SK-N-SH (cell line): ENCODE results near the gene LRRC17. TPM values are rescaled to one million over a fixed set of nuclear protein-coding genes. Genes with fewer than 3 reads are reported as not detected.
A peak's percentile ranks its signal among the peaks of the same experiment; 100 is the strongest.

Source experiments
- CTCF ChIA-PET: fragments of 300-600, 350-600 bp; formaldehyde crosslinking; extraction: SDS; loops from one replicate; lab custom pipeline; 2021; lab: Yijun Ruan, JAX
- POLR2A ChIA-PET: fragments of 350-600 bp; sonication (Branson Sonifier 250); formaldehyde crosslinking; extraction: SDS; loops from one replicate; lab custom pipeline; 2020; ENCODE audit warnings: antibody characterized with exemption, inconsistent platforms; lab: Yijun Ruan, JAX
- DNase-seq: peaks from one replicate; pipeline ENCODE4 v3.0.0; 2012
- H2AFZ ChIP-seq: fragments of 200-600 bp; sonication (generic); 2 replicates; pipeline ENCODE4 v1.8.1; 2016; ENCODE audit warnings: antibody characterized with exemption, mild to moderate bottlenecking, low read depth
- H3F3A ChIP-seq: fragments of 200-600 bp; sonication (generic); replicated peaks from 2 replicates; pipeline ENCODE3; 2016; ENCODE audit warnings: antibody characterized with exemption, mild to moderate bottlenecking; ENCODE audit not compliant: insufficient read depth
- H3K27ac ChIP-seq, 2 experiments: fragments of 200-500 bp in 1 of 2; fragments of 200-600 bp in 1 of 2; sonication (Bioruptor generic) in 1 of 2; sonication (generic), shearing (Covaris generic) in 1 of 2; 2 replicates each; pipeline versions ENCODE4 v1.5.1 to v1.6.1; 2014 to 2016; ENCODE audit warnings: low read depth in 2 of 2, inconsistent platforms in 1 of 2, low read length in 1 of 2, mild to moderate bottlenecking in 1 of 2, mixed read lengths in 1 of 2
- H3K27me3 ChIP-seq: fragments of 200-600 bp; sonication (generic), shearing (Covaris generic); 2 replicates; pipeline ENCODE4 v1.6.1; 2016; ENCODE audit warnings: mixed run types; ENCODE audit not compliant: insufficient read depth
- H3K36me3 ChIP-seq, 2 experiments: fragments of 200-500 bp in 1 of 2; fragments of 200-600 bp in 1 of 2; sonication (Bioruptor generic) in 1 of 2; sonication (generic) in 1 of 2; replicated peaks in 1 of 2; 2 replicates each; pipeline versions ENCODE3 to v1.5.1; 2014 to 2016; ENCODE audit warnings: low read length in 1 of 2, mild to moderate bottlenecking in 1 of 2; ENCODE audit not compliant: insufficient read depth in 2 of 2, control insufficient read depth in 1 of 2
- H3K4me1 ChIP-seq, 2 experiments: fragments of 200-500 bp in 1 of 2; fragments of 200-600 bp in 1 of 2; sonication (Bioruptor generic) in 1 of 2; sonication (generic), shearing (Covaris generic) in 1 of 2; 2 replicates each; pipeline versions ENCODE4 v1.5.1 to v1.6.1; 2014 to 2016; ENCODE audit warnings: low read depth in 1 of 2, low read length in 1 of 2, mixed run types in 1 of 2; ENCODE audit not compliant: insufficient read depth in 2 of 2, control insufficient read depth in 1 of 2
- H3K4me2 ChIP-seq: fragments of 200-600 bp; sonication (generic), shearing (Covaris generic); 2 replicates; pipeline ENCODE4 v1.6.1; 2017; ENCODE audit warnings: mixed run types
- H3K4me3 ChIP-seq, 2 experiments: fragments of 200-500 bp in 1 of 2; fragments of 200-600 bp in 1 of 2; sonication (Bioruptor generic) in 1 of 2; sonication (generic), shearing (Covaris generic) in 1 of 2; 2 replicates each; pipeline versions ENCODE4 v1.5.1 to v1.8.1; 2014 to 2016; ENCODE audit warnings: low read depth in 2 of 2, inconsistent platforms in 1 of 2, low read length in 1 of 2, mild to moderate bottlenecking in 1 of 2, mixed read lengths in 1 of 2, moderate library complexity in 1 of 2
- H3K79me2 ChIP-seq: fragments of 200-600 bp; sonication (generic); 2 replicates; pipeline ENCODE4 v1.8.1; 2017; ENCODE audit warnings: mild to moderate bottlenecking; ENCODE audit not compliant: insufficient read depth
- H3K9ac ChIP-seq: fragments of 200-600 bp; sonication (generic); 2 replicates; pipeline ENCODE4 v1.6.1; 2017; ENCODE audit warnings: mixed run types
- H3K9me2 ChIP-seq: fragments of 200-600 bp; sonication (generic); 2 replicates; pipeline ENCODE4 v1.6.1; 2017; ENCODE audit warnings: mixed run types
- H3K9me3 ChIP-seq: fragments of 200-600 bp; sonication (generic); 2 replicates; pipeline ENCODE4 v1.6.1; 2017; ENCODE audit warnings: mixed run types, mild to moderate bottlenecking, moderate library complexity
- H4K20me1 ChIP-seq: fragments of 200-600 bp; sonication (generic); 2 replicates; pipeline ENCODE4 v1.6.1; 2017; ENCODE audit warnings: mild to moderate bottlenecking, mixed run types; ENCODE audit not compliant: insufficient read depth
- CHD2 ChIP-seq: fragments of 150-350 bp; IDR thresholded peaks from 2 replicates; pipeline ENCODE4 v1.6.1; 2018; ENCODE audit warnings: low read length; ENCODE audit not compliant: partially characterized antibody
- EZH2phosphoT487 ChIP-seq: fragments of 200-600 bp; sonication (generic); IDR thresholded peaks from 2 replicates; pipeline ENCODE4 v1.6.1; 2017; ENCODE audit warnings: low read depth, mixed run types, mild to moderate bottlenecking, antibody characterized with exemption, moderate library complexity, borderline replicate concordance
- FOXM1 ChIP-seq: IDR thresholded peaks from 2 replicates; pipeline ENCODE4 v1.4.0; 2012; ENCODE audit warnings: low read depth, mild to moderate bottlenecking
- GABPA ChIP-seq: IDR thresholded peaks from 2 replicates; pipeline ENCODE4 v1.4.0; 2012; ENCODE audit warnings: low read depth, mild to moderate bottlenecking
- GATA2 ChIP-seq: sonication (generic); formaldehyde crosslinking; IDR thresholded peaks from 2 replicates; pipeline ENCODE4 v1.5.0; 2020; ENCODE audit warnings: mild to moderate bottlenecking, missing genetic modification reagents
- JUND ChIP-seq: IDR thresholded peaks from 2 replicates; pipeline ENCODE4 v1.4.0; 2012
- MXI1 ChIP-seq: IDR thresholded peaks from 2 replicates; pipeline ENCODE4 v1.6.1; 2012; ENCODE audit warnings: mild to moderate bottlenecking, low read depth, low read length, improper control_type of control experiment
- NFIC ChIP-seq: IDR thresholded peaks from 2 replicates; pipeline ENCODE4 v1.4.0; 2012; ENCODE audit warnings: borderline replicate concordance
- POLR2AphosphoS5 ChIP-seq: IDR thresholded peaks from 2 replicates; pipeline ENCODE4 v1.6.1; 2012; ENCODE audit warnings: low read depth, low read length
- RAD21 ChIP-seq: IDR thresholded peaks from 2 replicates; pipeline ENCODE4 v1.6.1; 2012; ENCODE audit warnings: mild to moderate bottlenecking, low read length
- RCOR1 ChIP-seq: fragments of 150-350 bp; IDR thresholded peaks from 2 replicates; pipeline ENCODE4 v1.6.1; 2017; ENCODE audit warnings: antibody characterized with exemption, low read length
- SIN3A ChIP-seq: IDR thresholded peaks from 2 replicates; pipeline ENCODE4 v1.6.1; 2012; ENCODE audit warnings: low read depth, mild to moderate bottlenecking, low read length, moderate library complexity, borderline replicate concordance
- SMC3 ChIP-seq: IDR thresholded peaks from 2 replicates; pipeline ENCODE4 v1.6.1; 2012; ENCODE audit warnings: low read depth, low read length, improper control_type of control experiment
- TCF12 ChIP-seq: IDR thresholded peaks from 2 replicates; pipeline ENCODE4 v1.4.0; 2012
- WGBS: methylation state at CpG from one replicate; pipeline ENCODE4 v1.1.6; 2017; ENCODE audit warnings: low lambda C conversion rate; 5-methylcytosine and 5-hydroxymethylcytosine counted together
- polyA plus RNA-seq, 3 experiments: library from polyadenylated mRNA; depleted of rRNA; stranded (reverse); fragments of >200 nt; gene quantifications; 2 replicates each; pipeline ENCODE4 v1.2.3, GENCODE V29; 2012
- TF ChIP-seq, protein P1 (sequence below): fragments of 150-350 bp; IDR thresholded peaks from 2 replicates; pipeline ENCODE4 v1.6.1; 2017; ENCODE audit warnings: antibody characterized with exemption, low read length, low read depth, borderline replicate concordance
- TF ChIP-seq, protein P2 (sequence below): IDR thresholded peaks from 2 replicates; pipeline ENCODE4 v1.6.1; 2012; ENCODE audit warnings: mild to moderate bottlenecking, low read depth, low read length, moderate library complexity
- TF ChIP-seq, protein P3 (sequence below): IDR thresholded peaks from 2 replicates; pipeline ENCODE4 v1.4.0; 2012; ENCODE audit warnings: low read depth, borderline replicate concordance
- TF ChIP-seq, protein P4 (sequence below): IDR thresholded peaks from 2 replicates; pipeline ENCODE4; 2012

The LRRC17 gene
- polyA plus RNA-seq, 1 of the 3 experiments (the other 2 are of a cell fraction) = 101 TPM

DNA sequence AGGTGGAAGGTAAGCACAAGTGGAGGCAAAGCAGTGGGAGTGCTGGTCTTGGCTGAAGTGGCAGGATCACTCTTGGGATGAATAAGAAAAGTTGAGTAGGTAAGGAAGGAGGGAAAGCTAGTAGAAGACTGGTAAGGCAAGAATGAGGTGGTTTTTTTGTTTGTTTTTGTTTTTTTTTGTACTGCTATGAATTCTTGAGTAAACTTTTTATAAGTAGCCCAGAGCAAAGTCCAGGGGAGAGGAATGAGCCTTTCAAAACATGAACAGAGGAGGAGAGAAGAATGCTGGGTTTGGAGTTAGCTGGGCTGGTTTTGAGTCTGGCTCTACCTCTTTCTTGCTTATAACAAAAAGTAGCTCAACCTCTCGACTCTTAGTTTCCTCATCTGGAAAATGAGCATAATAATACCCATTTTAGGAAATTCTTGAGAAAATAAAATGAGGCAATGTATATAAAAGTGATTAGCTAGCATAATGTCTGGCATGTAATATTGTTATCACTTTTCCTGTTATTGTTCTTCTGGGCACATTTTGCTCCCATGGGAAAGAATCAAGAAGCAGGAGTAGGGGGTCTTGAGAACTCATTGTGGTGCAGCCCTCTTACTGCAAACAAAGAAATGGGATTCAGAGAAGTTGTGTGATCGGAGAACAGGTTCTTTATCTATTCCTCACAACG is 24.1 kb upstream of the LRRC17 start:
- Histone ChIP-seq H3K9me2 (no peaks in the 10 kb centered on the region), H3K4me2 (no peak overlapping the region), H3K79me2 (no peaks in the 10 kb centered on the region), H3K9ac (no peak overlapping the region), H3F3A (peaks cover 42% of the 10 kb centered on the region), H3K4me3 (no peak overlapping the region), H4K20me1 (no peaks in the 10 kb centered on the region), H3K27me3 (no peaks in the 10 kb centered on the region), H2AFZ (no peak overlapping the region), H3K9me3 (no peaks in the 10 kb centered on the region), H3K4me1 (peaks cover 3 to 37% of the 10 kb centered on the region in 2 experiments)
- DNase-seq = no peak
- WGBS = 92% methylated on average over 3 of the region's 3 CpGs
- POLR2A ChIA-PET = no interaction called here
- TF ChIP-seq, protein P1, sequence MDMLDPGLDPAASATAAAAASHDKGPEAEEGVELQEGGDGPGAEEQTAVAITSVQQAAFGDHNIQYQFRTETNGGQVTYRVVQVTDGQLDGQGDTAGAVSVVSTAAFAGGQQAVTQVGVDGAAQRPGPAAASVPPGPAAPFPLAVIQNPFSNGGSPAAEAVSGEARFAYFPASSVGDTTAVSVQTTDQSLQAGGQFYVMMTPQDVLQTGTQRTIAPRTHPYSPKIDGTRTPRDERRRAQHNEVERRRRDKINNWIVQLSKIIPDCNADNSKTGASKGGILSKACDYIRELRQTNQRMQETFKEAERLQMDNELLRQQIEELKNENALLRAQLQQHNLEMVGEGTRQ = no peak
- TF ChIP-seq, protein P2, sequence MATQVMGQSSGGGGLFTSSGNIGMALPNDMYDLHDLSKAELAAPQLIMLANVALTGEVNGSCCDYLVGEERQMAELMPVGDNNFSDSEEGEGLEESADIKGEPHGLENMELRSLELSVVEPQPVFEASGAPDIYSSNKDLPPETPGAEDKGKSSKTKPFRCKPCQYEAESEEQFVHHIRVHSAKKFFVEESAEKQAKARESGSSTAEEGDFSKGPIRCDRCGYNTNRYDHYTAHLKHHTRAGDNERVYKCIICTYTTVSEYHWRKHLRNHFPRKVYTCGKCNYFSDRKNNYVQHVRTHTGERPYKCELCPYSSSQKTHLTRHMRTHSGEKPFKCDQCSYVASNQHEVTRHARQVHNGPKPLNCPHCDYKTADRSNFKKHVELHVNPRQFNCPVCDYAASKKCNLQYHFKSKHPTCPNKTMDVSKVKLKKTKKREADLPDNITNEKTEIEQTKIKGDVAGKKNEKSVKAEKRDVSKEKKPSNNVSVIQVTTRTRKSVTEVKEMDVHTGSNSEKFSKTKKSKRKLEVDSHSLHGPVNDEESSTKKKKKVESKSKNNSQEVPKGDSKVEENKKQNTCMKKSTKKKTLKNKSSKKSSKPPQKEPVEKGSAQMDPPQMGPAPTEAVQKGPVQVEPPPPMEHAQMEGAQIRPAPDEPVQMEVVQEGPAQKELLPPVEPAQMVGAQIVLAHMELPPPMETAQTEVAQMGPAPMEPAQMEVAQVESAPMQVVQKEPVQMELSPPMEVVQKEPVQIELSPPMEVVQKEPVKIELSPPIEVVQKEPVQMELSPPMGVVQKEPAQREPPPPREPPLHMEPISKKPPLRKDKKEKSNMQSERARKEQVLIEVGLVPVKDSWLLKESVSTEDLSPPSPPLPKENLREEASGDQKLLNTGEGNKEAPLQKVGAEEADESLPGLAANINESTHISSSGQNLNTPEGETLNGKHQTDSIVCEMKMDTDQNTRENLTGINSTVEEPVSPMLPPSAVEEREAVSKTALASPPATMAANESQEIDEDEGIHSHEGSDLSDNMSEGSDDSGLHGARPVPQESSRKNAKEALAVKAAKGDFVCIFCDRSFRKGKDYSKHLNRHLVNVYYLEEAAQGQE = no peak
- TF ChIP-seq POLR2AphosphoS5 (no peak), FOXM1 (no peak), RAD21 (no peak), GATA2 (no peak), RCOR1 (no peak), GABPA (no peak), NFIC (no peak), MXI1 (no peak), EZH2phosphoT487 (no peak), CHD2 (no peak), TCF12 (no peak), SMC3 (no peak), JUND (no peak), SIN3A (no peak)
- TF ChIP-seq, protein P3, sequence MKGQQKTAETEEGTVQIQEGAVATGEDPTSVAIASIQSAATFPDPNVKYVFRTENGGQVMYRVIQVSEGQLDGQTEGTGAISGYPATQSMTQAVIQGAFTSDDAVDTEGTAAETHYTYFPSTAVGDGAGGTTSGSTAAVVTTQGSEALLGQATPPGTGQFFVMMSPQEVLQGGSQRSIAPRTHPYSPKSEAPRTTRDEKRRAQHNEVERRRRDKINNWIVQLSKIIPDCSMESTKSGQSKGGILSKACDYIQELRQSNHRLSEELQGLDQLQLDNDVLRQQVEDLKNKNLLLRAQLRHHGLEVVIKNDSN = no peak
- TF ChIP-seq, protein P4, sequence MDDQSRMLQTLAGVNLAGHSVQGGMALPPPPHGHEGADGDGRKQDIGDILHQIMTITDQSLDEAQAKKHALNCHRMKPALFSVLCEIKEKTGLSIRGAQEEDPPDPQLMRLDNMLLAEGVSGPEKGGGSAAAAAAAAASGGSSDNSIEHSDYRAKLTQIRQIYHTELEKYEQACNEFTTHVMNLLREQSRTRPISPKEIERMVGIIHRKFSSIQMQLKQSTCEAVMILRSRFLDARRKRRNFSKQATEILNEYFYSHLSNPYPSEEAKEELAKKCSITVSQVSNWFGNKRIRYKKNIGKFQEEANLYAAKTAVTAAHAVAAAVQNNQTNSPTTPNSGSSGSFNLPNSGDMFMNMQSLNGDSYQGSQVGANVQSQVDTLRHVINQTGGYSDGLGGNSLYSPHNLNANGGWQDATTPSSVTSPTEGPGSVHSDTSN = no peak
- TF ChIP-seq, all 33 proteins: peak for 0
- Histone ChIP-seq H3K27ac (peak overlapping the region in 1 of 2 experiments; percentile 98; a peak in 2 of 4 replicates), H3K36me3 (no peaks in the 10 kb centered on the region)
- CTCF ChIA-PET = no interaction called here
